ENCODE results near the gene SGCD. TPM values are rescaled to one million over a fixed set of nuclear protein-coding genes. Genes with fewer than 3 reads are reported as not detected.

Gene SGCD
- total RNA-seq, 6 experiments from 2014 or later, result 5.2 to 6.7 (median 6.4) TPM

- peaks cover 14% of the 10 kb centered on the region for H3K4me1 Mint-ChIP-seq (ENCODE audit: low read depth)
- H3K36me3 Mint-ChIP-seq (ENCODE audit: low read depth), result no peaks in the 10 kb centered on the region
- no peak overlapping the region for H3K4me3 Mint-ChIP-seq
- H3K27ac Mint-ChIP-seq, result no peak overlapping the region
- DNase-seq, result no peak
- H3K9me3 Mint-ChIP-seq, result peaks cover 4% of the 10 kb centered on the region; the same call in 1 of the 2 replicates
- H3K27me3 Mint-ChIP-seq (ENCODE audit: insufficient read depth), result no peaks in the 10 kb centered on the region; the same call in 1 of the 2 replicates
- no peak for TF ChIP-seq CTCF (IDR thresholded peaks at IDR 0.05)
Measured at GRCh38 chr5:156500755-156501154, 173.8 kb downstream of the SGCD start.

- DNase-seq, result no peak
- no peak for TF ChIP-seq CTCF (IDR thresholded peaks at IDR 0.05)
- no peak overlapping the region for H3K4me3 Mint-ChIP-seq
- no peaks in the 10 kb centered on the region for H3K4me1 Mint-ChIP-seq (ENCODE audit: low read depth)
- no peaks in the 10 kb centered on the region for H3K27me3 Mint-ChIP-seq (ENCODE audit: insufficient read depth)
- no peak overlapping the region for H3K27ac Mint-ChIP-seq
- no peaks in the 10 kb centered on the region for H3K36me3 Mint-ChIP-seq (ENCODE audit: low read depth)
- H3K9me3 Mint-ChIP-seq, result peaks cover 4% of the 10 kb centered on the region; the same call in 1 of the 2 replicates
Measured at GRCh38 chr5:156505101-156505500, 178.1 kb downstream of the SGCD start.

- H3K27ac Mint-ChIP-seq, result no peak overlapping the region
- peaks cover 11% of the 10 kb centered on the region; the same call in 1 of the 2 replicates for H3K9me3 Mint-ChIP-seq
- H3K36me3 Mint-ChIP-seq (ENCODE audit: low read depth), result no peaks in the 10 kb centered on the region
- no peaks in the 10 kb centered on the region for H3K4me1 Mint-ChIP-seq (ENCODE audit: low read depth)
- no peak for DNase-seq
- H3K4me3 Mint-ChIP-seq, result no peak overlapping the region
- H3K27me3 Mint-ChIP-seq (ENCODE audit: insufficient read depth), result no peaks in the 10 kb centered on the region
- no peak for TF ChIP-seq CTCF (IDR thresholded peaks at IDR 0.05)
Measured at GRCh38 chr5:156513123-156513815, 186.3 kb downstream of the SGCD start.

- Mint-ChIP-seq H3K9me3 (peaks cover 27% of the 10 kb centered on the region), H3K4me1 (ENCODE audit: low read depth) (no peaks in the 10 kb centered on the region), H3K27me3 (ENCODE audit: insufficient read depth) (no peaks in the 10 kb centered on the region), H3K27ac (no peak overlapping the region), H3K36me3 (ENCODE audit: low read depth) (0 out of 2 replicates have a peak, but pooled peaks cover 4% of the 10 kb centered on the region), H3K4me3 (no peak overlapping the region)
- no peak for DNase-seq
- no peak for TF ChIP-seq CTCF (IDR thresholded peaks at IDR 0.05)
Measured at GRCh38 chr5:156515121-156515520, 188.2 kb downstream of the SGCD start.

GRCh38 chr5:156515803-156516360 is 188.9 kb downstream of the SGCD start:
- DNase-seq, result no peak
- H3K4me3 Mint-ChIP-seq, result no peak overlapping the region
- H3K9me3 Mint-ChIP-seq, result peaks cover 31% of the 10 kb centered on the region
- H3K4me1 Mint-ChIP-seq (ENCODE audit: low read depth), result no peaks in the 10 kb centered on the region
- H3K27ac Mint-ChIP-seq, result no peak overlapping the region
- TF ChIP-seq CTCF (IDR thresholded peaks at IDR 0.05), result no peak
- H3K36me3 Mint-ChIP-seq (ENCODE audit: low read depth), result 0 out of 2 replicates have a peak, but pooled peaks cover 4% of the 10 kb centered on the region
- H3K27me3 Mint-ChIP-seq (ENCODE audit: insufficient read depth), result no peaks in the 10 kb centered on the region
